Neural cell (in vitro differentiated cells): Measurements from ENCODE around the gene OR56A4. TPM values are rescaled to one million over a fixed set of nuclear protein-coding genes. Genes with fewer than 3 reads are reported as not detected.

Source experiments
- H2AFZ ChIP-seq: fragments of 200-600, 300-800 bp; sonication (generic), shearing (Covaris generic); 2 replicates; pipeline ENCODE4 v1.6.0; 2014; ENCODE audit warnings: low read depth, mild to moderate bottlenecking, antibody characterized with exemption, low read length, moderate library complexity
- H3F3A ChIP-seq: fragments of 200-600 bp; shearing (Covaris generic); 2 replicates; pipeline ENCODE4 v1.6.1; 2016; ENCODE audit warnings: mild to moderate bottlenecking, moderate library complexity, mixed read lengths, antibody characterized with exemption, low read length; ENCODE audit not compliant: insufficient read depth, poor library complexity, severe bottlenecking
- H3K27ac ChIP-seq: fragments of 200-600, 300-800 bp; sonication (generic), shearing (Covaris generic); 2 replicates; pipeline ENCODE4 v1.5.1; 2014; ENCODE audit warnings: mild to moderate bottlenecking, low read length, moderate library complexity
- H3K27me3 ChIP-seq: fragments of 300-800, 200-600 bp; sonication (generic), shearing (Covaris generic); 2 replicates; pipeline ENCODE4 v1.6.0; 2014; ENCODE audit warnings: mild to moderate bottlenecking, low read depth, low read length, moderate library complexity; ENCODE audit not compliant: insufficient read depth
- H3K36me3 ChIP-seq: fragments of 300-800, 200-600 bp; sonication (generic), shearing (Covaris generic); 2 replicates; pipeline ENCODE4 v1.5.1; 2014; ENCODE audit warnings: mild to moderate bottlenecking, antibody characterized with exemption, low read length, moderate library complexity; ENCODE audit not compliant: insufficient read depth
- H3K4me2 ChIP-seq: fragments of 300-800, 200-600 bp; sonication (generic), shearing (Covaris generic); 2 replicates; pipeline ENCODE4 v1.6.0; 2014; ENCODE audit warnings: mild to moderate bottlenecking, low read length
- H3K4me3 ChIP-seq: fragments of 300-800, 200-600 bp; sonication (generic), shearing (Covaris generic); 2 replicates; pipeline ENCODE4 v1.5.1; 2014; ENCODE audit warnings: mild to moderate bottlenecking, low read length, moderate library complexity
- H3K79me2 ChIP-seq: fragments of 200-600 bp; shearing (Covaris generic); replicated peaks from 2 replicates; pipeline ENCODE4 v1.6.0; 2014; ENCODE audit warnings: mild to moderate bottlenecking, low read length, moderate library complexity; ENCODE audit not compliant: insufficient read depth
- H3K9ac ChIP-seq: fragments of 300-800, 200-600 bp; sonication (generic), shearing (Covaris generic); 2 replicates; pipeline ENCODE4 v1.6.1; 2016; ENCODE audit warnings: mild to moderate bottlenecking, low read length, mixed read lengths
- H3K9me2 ChIP-seq: fragments of 200-600 bp; shearing (Covaris generic); 2 replicates; pipeline ENCODE4 v1.6.1; 2016; ENCODE audit warnings: mild to moderate bottlenecking, low read length, mixed read lengths; ENCODE audit not compliant: insufficient read depth
- H3K9me3 ChIP-seq: fragments of 200-600, 300-800 bp; sonication (generic), shearing (Covaris generic); 2 replicates; pipeline ENCODE4 v1.6.1; 2016; ENCODE audit warnings: mild to moderate bottlenecking, mixed run types, low read length, moderate library complexity, mixed read lengths
- H4K20me1 ChIP-seq: fragments of 200-600 bp; shearing (Covaris generic); 2 replicates; pipeline ENCODE4 v1.6.1; 2016; ENCODE audit warnings: mild to moderate bottlenecking, mixed run types; ENCODE audit not compliant: insufficient read depth
- EP300 ChIP-seq: fragments of 450-650 bp; conservative IDR thresholded peaks from 2 replicates; pipeline ENCODE4 v1.6.1; 2014; ENCODE audit warnings: antibody characterized with exemption, mild to moderate bottlenecking, moderate library complexity; ENCODE audit not compliant: poor library complexity, severe bottlenecking
- EZH2 ChIP-seq: fragments of 200-600, 300-800 bp; shearing (Covaris generic), sonication (generic); IDR thresholded peaks from 2 replicates; pipeline ENCODE4 v1.6.1; 2014; ENCODE audit warnings: antibody characterized with exemption, low read length, borderline replicate concordance, mild to moderate bottlenecking; ENCODE audit not compliant: insufficient read depth, poor library complexity, severe bottlenecking
- MXI1 ChIP-seq: fragments of 450-650 bp; conservative IDR thresholded peaks from 2 replicates; pipeline ENCODE4 v1.6.1; 2014; ENCODE audit warnings: antibody characterized with exemption, mild to moderate bottlenecking; ENCODE audit not compliant: poor library complexity, severe bottlenecking
- POLR2AphosphoS5 ChIP-seq: IDR thresholded peaks from 2 replicates; pipeline ENCODE4 v1.6.1; 2012
- RAD21 ChIP-seq: fragments of 450-650 bp; conservative IDR thresholded peaks from 2 replicates; pipeline ENCODE4 v1.6.1; 2014; ENCODE audit warnings: antibody characterized with exemption, mild to moderate bottlenecking, moderate library complexity
- SMC3 ChIP-seq: fragments of 450-650 bp; conservative IDR thresholded peaks from 2 replicates; pipeline ENCODE4 v1.6.1; 2014; ENCODE audit warnings: antibody characterized with exemption, mild to moderate bottlenecking, moderate library complexity; ENCODE audit not compliant: poor library complexity
- TAF1 ChIP-seq: IDR thresholded peaks from 2 replicates; pipeline ENCODE4 v1.6.1; 2012; ENCODE audit warnings: low read depth
- polyA plus RNA-seq: library from polyadenylated mRNA; depleted of rRNA; stranded (reverse); fragments of >200 nt; gene quantifications from 2 replicates; pipeline ENCODE4 v1.2.3, GENCODE V29; 2014
- TF ChIP-seq, protein P1 (sequence below): fragments of 450-650 bp; IDR thresholded peaks from 2 replicates; pipeline ENCODE4 v1.5.1; 2014; ENCODE audit warnings: antibody characterized with exemption, mild to moderate bottlenecking, moderate library complexity; ENCODE audit not compliant: poor library complexity, severe bottlenecking
- TF ChIP-seq, protein P2 (sequence below): IDR thresholded peaks from 2 replicates; pipeline ENCODE4 v1.6.1; 2012; ENCODE audit warnings: borderline replicate concordance

The OR56A4 gene
- polyA plus RNA-seq, 1 donor from 2014 or later = not detected

DNA sequence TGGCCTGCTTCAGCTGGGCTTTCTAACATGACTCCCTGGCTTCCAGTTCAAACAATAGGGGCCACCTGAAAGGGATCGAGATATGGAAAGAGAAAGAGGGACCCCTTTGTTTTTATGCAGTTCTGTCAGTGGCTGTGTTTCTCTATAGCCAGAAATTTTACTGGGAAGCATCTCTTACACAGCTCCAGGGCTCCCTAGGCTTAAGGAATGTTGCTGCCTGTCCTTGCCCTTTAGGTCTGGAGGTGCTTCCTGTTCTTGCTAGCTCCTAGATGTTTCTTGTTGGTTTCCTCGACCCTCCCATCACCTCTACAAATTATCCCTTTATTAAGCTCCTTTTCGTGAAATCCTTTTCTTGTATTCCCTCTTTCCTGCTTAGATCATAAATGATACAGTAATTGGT lies 45.6 kb upstream of the OR56A4 start:
- H4K20me1 ChIP-seq = no peaks in the 10 kb centered on the region
- no peaks in the 10 kb centered on the region for H3K36me3 ChIP-seq
- H3K79me2 ChIP-seq = no peaks in the 10 kb centered on the region
- H3K9me3 ChIP-seq = no peaks in the 10 kb centered on the region
- H3K9me2 ChIP-seq = no peaks in the 10 kb centered on the region
- TF ChIP-seq, protein P1, sequence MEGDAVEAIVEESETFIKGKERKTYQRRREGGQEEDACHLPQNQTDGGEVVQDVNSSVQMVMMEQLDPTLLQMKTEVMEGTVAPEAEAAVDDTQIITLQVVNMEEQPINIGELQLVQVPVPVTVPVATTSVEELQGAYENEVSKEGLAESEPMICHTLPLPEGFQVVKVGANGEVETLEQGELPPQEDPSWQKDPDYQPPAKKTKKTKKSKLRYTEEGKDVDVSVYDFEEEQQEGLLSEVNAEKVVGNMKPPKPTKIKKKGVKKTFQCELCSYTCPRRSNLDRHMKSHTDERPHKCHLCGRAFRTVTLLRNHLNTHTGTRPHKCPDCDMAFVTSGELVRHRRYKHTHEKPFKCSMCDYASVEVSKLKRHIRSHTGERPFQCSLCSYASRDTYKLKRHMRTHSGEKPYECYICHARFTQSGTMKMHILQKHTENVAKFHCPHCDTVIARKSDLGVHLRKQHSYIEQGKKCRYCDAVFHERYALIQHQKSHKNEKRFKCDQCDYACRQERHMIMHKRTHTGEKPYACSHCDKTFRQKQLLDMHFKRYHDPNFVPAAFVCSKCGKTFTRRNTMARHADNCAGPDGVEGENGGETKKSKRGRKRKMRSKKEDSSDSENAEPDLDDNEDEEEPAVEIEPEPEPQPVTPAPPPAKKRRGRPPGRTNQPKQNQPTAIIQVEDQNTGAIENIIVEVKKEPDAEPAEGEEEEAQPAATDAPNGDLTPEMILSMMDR = no peak
- TF ChIP-seq EZH2 = no peak
- TF ChIP-seq, protein P2, sequence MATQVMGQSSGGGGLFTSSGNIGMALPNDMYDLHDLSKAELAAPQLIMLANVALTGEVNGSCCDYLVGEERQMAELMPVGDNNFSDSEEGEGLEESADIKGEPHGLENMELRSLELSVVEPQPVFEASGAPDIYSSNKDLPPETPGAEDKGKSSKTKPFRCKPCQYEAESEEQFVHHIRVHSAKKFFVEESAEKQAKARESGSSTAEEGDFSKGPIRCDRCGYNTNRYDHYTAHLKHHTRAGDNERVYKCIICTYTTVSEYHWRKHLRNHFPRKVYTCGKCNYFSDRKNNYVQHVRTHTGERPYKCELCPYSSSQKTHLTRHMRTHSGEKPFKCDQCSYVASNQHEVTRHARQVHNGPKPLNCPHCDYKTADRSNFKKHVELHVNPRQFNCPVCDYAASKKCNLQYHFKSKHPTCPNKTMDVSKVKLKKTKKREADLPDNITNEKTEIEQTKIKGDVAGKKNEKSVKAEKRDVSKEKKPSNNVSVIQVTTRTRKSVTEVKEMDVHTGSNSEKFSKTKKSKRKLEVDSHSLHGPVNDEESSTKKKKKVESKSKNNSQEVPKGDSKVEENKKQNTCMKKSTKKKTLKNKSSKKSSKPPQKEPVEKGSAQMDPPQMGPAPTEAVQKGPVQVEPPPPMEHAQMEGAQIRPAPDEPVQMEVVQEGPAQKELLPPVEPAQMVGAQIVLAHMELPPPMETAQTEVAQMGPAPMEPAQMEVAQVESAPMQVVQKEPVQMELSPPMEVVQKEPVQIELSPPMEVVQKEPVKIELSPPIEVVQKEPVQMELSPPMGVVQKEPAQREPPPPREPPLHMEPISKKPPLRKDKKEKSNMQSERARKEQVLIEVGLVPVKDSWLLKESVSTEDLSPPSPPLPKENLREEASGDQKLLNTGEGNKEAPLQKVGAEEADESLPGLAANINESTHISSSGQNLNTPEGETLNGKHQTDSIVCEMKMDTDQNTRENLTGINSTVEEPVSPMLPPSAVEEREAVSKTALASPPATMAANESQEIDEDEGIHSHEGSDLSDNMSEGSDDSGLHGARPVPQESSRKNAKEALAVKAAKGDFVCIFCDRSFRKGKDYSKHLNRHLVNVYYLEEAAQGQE = no peak
- TF ChIP-seq EP300 = no peak
- TF ChIP-seq SMC3 = no peak
- TF ChIP-seq POLR2AphosphoS5 = no peak
- TF ChIP-seq RAD21 = no peak
- TF ChIP-seq TAF1 = no peak
- TF ChIP-seq MXI1 = no peak
- no peak overlapping the region for H2AFZ ChIP-seq
- no peak overlapping the region for H3K4me3 ChIP-seq
- H3K4me2 ChIP-seq = no peak overlapping the region
- no peak overlapping the region for H3K27ac ChIP-seq
- H3K9ac ChIP-seq = no peak overlapping the region
- no peaks in the 10 kb centered on the region for H3K27me3 ChIP-seq
- H3F3A ChIP-seq = no peaks in the 10 kb centered on the region

DNA sequence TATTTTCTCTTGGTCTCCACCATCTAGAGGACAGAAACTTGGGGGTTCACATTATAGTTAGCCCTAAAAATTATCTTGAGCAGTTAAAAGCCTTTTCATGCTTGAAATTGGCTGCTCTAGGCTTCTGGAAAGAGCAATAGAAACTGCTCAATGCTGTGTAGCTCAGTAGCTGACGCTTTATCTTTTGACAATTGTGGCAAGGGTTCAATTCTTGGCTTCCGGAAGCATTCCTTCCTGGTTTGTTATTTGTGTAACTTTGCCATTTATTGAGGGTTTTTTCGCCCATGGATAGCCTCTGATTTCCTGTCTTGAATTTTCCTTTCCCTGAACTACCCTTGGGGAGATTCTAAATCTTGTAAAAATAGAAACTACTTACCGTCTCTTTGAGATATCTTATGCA lies 34.1 kb upstream of the OR56A4 start:
- no peak overlapping the region for H3K4me2 ChIP-seq
- no peaks in the 10 kb centered on the region for H3K27me3 ChIP-seq
- H3K9me2 ChIP-seq = no peaks in the 10 kb centered on the region
- H3F3A ChIP-seq = no peaks in the 10 kb centered on the region
- H3K9ac ChIP-seq = no peak overlapping the region
- no peaks in the 10 kb centered on the region for H3K36me3 ChIP-seq
- H2AFZ ChIP-seq = no peak overlapping the region
- no peak overlapping the region for H3K4me3 ChIP-seq
- H4K20me1 ChIP-seq = no peaks in the 10 kb centered on the region
- no peaks in the 10 kb centered on the region for H3K79me2 ChIP-seq
- no peaks in the 10 kb centered on the region for H3K9me3 ChIP-seq
- TF ChIP-seq EZH2 = no peak
- TF ChIP-seq RAD21 = no peak
- no peak for TF ChIP-seq EP300
- TF ChIP-seq SMC3 = no peak
- TF ChIP-seq POLR2AphosphoS5 = no peak
- no peak for TF ChIP-seq MXI1
- TF ChIP-seq, protein P1 = no peak
- TF ChIP-seq, protein P2 = no peak
- no peak for TF ChIP-seq TAF1
- no peak overlapping the region for H3K27ac ChIP-seq
